ENCODE results near the gene FRAS1. TPM values are rescaled to one million over a fixed set of nuclear protein-coding genes. Genes with fewer than 3 reads are reported as not detected.

FRAS1 gene
- total and polyA plus RNA-seq, 2 of the 8 experiments (the other 6 are each of a cell fraction or from before 2014, with no cell fraction given) = 38.5 to 109 TPM

- no peaks in the 10 kb centered on the region for H3K79me1 ChIP-seq (ENCODE audit: low read depth, low read length)
- WGBS, 2 experiments (ENCODE audit: extremely low coverage in 1 of 2, insufficient coverage in 1 of 2, insufficient read length in 1 of 2, insufficient replicate concordance in 2 of 2, low coverage in 1 of 2, low lambda C conversion rate in 2 of 2, missing lambda C conversion rate in 1 of 2) = 88% methylated on average over 1 of the region's 1 CpG; no CpG with 5 or more reads in 1 of the 2 experiments
- no peak overlapping the region for H2AK5ac ChIP-seq (ENCODE audit: low read depth, low read length)
- no peak for FAIRE-seq
- no peak overlapping the region for H3K14ac ChIP-seq (ENCODE audit: insufficient read length)
- no peaks in the 10 kb centered on the region for H3K4me1 ChIP-seq (replicated peaks in 1 of 4; ENCODE audit: control insufficient read depth in 3 of 4, insufficient read depth in 4 of 4, low read length in 3 of 4)
- CTCF ChIA-PET (ENCODE audit: partially characterized antibody) = no interaction called here
- no peak overlapping the region for H3K4me2 ChIP-seq (ENCODE audit: insufficient read depth in 1 of 2, low read depth in 2 of 2, low read length in 2 of 2)
- H3K27ac ChIP-seq (ENCODE audit: low read depth, low read length) = no peak overlapping the region
- no peak overlapping the region for H2BK12ac ChIP-seq (ENCODE audit: low read depth, low read length)
- H3K4ac ChIP-seq (replicated peaks; ENCODE audit: insufficient read length, low read depth, low read length) = no peak overlapping the region
- no peak overlapping the region for H2AFZ ChIP-seq (ENCODE audit: low read length)
- no peak overlapping the region for H4K91ac ChIP-seq (replicated peaks; ENCODE audit: insufficient read length, low read length)
- H3K4me3 ChIP-seq (ENCODE audit: extremely low read depth in 1 of 4, insufficient read depth in 2 of 4, low read depth in 3 of 4, low read length in 4 of 4) = no peak overlapping the region
- no peaks in the 10 kb centered on the region for H3K79me2 ChIP-seq (ENCODE audit: control insufficient read depth in 1 of 2, insufficient read depth in 2 of 2, low read length in 2 of 2)
- H3K27me3 ChIP-seq (replicated peaks in 1 of 4; ENCODE audit: control insufficient read depth in 3 of 4, extremely low read depth in 1 of 4, insufficient read depth in 3 of 4, low read length in 3 of 4) = no peaks in the 10 kb centered on the region
- H3K23ac ChIP-seq (ENCODE audit: insufficient read length) = no peak overlapping the region
- no peak overlapping the region for H2BK20ac ChIP-seq (ENCODE audit: low read length)
- H3K9ac ChIP-seq (replicated peaks in 1 of 4; ENCODE audit: extremely low read depth in 1 of 4, low read depth in 3 of 4, low read length in 3 of 4) = no peak overlapping the region
- H2BK15ac ChIP-seq (ENCODE audit: low read length) = no peak overlapping the region
- H3K56ac ChIP-seq (replicated peaks; ENCODE audit: insufficient read length, low read depth, low read length) = no peak overlapping the region
- no peaks in the 10 kb centered on the region for H3K9me3 ChIP-seq (ENCODE audit: insufficient read depth in 2 of 2, low read depth in 1 of 2, low read length in 1 of 2)
- H2BK120ac ChIP-seq (replicated peaks; ENCODE audit: low read depth, low read length) = no peak overlapping the region
- H4K20me1 ChIP-seq (replicated peaks in 1 of 2; ENCODE audit: control insufficient read depth in 1 of 2, insufficient read depth in 2 of 2, low read length in 2 of 2) = no peaks in the 10 kb centered on the region
- no peaks in the 10 kb centered on the region for H3K23me2 ChIP-seq (ENCODE audit: low read depth, low read length)
- H3K18ac ChIP-seq (ENCODE audit: extremely low read depth, low read length) = no peak overlapping the region
- DNase-seq (ENCODE audit: low read depth in 1 of 2, low spot score in 2 of 2) = no peak
- H4K5ac ChIP-seq (ENCODE audit: insufficient read length, low read depth, low read length) = no peak overlapping the region
- H3K36me3 ChIP-seq (ENCODE audit: control insufficient read depth in 2 of 4, insufficient read depth in 4 of 4, low read length in 3 of 4) = peaks cover 10 to 49% (median 27%) of the 10 kb centered on the region in 4 experiments; a peak in 7 of 8 replicates
- POLR2A ChIA-PET (ENCODE audit: partially characterized antibody) = no interaction called here
- H4K8ac ChIP-seq (ENCODE audit: extremely low read depth, insufficient read depth, low read length) = no peak overlapping the region
- no peak overlapping the region for H2BK5ac ChIP-seq (ENCODE audit: low read depth, low read length)
- TF ChIP-seq, protein P1, sequence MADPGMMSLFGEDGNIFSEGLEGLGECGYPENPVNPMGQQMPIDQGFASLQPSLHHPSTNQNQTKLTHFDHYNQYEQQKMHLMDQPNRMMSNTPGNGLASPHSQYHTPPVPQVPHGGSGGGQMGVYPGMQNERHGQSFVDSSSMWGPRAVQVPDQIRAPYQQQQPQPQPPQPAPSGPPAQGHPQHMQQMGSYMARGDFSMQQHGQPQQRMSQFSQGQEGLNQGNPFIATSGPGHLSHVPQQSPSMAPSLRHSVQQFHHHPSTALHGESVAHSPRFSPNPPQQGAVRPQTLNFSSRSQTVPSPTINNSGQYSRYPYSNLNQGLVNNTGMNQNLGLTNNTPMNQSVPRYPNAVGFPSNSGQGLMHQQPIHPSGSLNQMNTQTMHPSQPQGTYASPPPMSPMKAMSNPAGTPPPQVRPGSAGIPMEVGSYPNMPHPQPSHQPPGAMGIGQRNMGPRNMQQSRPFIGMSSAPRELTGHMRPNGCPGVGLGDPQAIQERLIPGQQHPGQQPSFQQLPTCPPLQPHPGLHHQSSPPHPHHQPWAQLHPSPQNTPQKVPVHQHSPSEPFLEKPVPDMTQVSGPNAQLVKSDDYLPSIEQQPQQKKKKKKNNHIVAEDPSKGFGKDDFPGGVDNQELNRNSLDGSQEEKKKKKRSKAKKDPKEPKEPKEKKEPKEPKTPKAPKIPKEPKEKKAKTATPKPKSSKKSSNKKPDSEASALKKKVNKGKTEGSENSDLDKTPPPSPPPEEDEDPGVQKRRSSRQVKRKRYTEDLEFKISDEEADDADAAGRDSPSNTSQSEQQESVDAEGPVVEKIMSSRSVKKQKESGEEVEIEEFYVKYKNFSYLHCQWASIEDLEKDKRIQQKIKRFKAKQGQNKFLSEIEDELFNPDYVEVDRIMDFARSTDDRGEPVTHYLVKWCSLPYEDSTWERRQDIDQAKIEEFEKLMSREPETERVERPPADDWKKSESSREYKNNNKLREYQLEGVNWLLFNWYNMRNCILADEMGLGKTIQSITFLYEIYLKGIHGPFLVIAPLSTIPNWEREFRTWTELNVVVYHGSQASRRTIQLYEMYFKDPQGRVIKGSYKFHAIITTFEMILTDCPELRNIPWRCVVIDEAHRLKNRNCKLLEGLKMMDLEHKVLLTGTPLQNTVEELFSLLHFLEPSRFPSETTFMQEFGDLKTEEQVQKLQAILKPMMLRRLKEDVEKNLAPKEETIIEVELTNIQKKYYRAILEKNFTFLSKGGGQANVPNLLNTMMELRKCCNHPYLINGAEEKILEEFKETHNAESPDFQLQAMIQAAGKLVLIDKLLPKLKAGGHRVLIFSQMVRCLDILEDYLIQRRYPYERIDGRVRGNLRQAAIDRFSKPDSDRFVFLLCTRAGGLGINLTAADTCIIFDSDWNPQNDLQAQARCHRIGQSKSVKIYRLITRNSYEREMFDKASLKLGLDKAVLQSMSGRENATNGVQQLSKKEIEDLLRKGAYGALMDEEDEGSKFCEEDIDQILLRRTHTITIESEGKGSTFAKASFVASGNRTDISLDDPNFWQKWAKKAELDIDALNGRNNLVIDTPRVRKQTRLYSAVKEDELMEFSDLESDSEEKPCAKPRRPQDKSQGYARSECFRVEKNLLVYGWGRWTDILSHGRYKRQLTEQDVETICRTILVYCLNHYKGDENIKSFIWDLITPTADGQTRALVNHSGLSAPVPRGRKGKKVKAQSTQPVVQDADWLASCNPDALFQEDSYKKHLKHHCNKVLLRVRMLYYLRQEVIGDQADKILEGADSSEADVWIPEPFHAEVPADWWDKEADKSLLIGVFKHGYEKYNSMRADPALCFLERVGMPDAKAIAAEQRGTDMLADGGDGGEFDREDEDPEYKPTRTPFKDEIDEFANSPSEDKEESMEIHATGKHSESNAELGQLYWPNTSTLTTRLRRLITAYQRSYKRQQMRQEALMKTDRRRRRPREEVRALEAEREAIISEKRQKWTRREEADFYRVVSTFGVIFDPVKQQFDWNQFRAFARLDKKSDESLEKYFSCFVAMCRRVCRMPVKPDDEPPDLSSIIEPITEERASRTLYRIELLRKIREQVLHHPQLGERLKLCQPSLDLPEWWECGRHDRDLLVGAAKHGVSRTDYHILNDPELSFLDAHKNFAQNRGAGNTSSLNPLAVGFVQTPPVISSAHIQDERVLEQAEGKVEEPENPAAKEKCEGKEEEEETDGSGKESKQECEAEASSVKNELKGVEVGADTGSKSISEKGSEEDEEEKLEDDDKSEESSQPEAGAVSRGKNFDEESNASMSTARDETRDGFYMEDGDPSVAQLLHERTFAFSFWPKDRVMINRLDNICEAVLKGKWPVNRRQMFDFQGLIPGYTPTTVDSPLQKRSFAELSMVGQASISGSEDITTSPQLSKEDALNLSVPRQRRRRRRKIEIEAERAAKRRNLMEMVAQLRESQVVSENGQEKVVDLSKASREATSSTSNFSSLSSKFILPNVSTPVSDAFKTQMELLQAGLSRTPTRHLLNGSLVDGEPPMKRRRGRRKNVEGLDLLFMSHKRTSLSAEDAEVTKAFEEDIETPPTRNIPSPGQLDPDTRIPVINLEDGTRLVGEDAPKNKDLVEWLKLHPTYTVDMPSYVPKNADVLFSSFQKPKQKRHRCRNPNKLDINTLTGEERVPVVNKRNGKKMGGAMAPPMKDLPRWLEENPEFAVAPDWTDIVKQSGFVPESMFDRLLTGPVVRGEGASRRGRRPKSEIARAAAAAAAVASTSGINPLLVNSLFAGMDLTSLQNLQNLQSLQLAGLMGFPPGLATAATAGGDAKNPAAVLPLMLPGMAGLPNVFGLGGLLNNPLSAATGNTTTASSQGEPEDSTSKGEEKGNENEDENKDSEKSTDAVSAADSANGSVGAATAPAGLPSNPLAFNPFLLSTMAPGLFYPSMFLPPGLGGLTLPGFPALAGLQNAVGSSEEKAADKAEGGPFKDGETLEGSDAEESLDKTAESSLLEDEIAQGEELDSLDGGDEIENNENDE (IDR thresholded peaks at IDR 0.05; ENCODE audit: insufficient replicate concordance, low read length) = no peak
Measured at GRCh38 chr4:78532046-78532445, 474.9 kb downstream of the FRAS1 start.

Data from H1 (cell line).